HUES64 (cell line): ENCODE data around the gene SCGB2A2.

Source experiments
- H3K27ac ChIP-seq: 2 replicates; pipeline ENCODE4 v1.7.0; 2013; ENCODE audit warnings: low read depth, low read length, inconsistent platforms
- H3K27me3 ChIP-seq: 2 replicates; pipeline ENCODE4 v1.6.1; 2013; ENCODE audit warnings: mild to moderate bottlenecking, low read length; ENCODE audit not compliant: insufficient read depth
- H3K36me3 ChIP-seq: 2 replicates; pipeline ENCODE4 v1.6.1; 2013; ENCODE audit warnings: mild to moderate bottlenecking, low read length; ENCODE audit not compliant: insufficient read depth
- H3K4me1 ChIP-seq: 2 replicates; pipeline ENCODE4 v1.6.1; 2013; ENCODE audit warnings: mild to moderate bottlenecking, low read length, moderate library complexity; ENCODE audit not compliant: insufficient read depth
- H3K4me3 ChIP-seq: 2 replicates; pipeline ENCODE4 v1.5.1; 2013; ENCODE audit warnings: mild to moderate bottlenecking, low read length, moderate library complexity
- H3K9ac ChIP-seq: 2 replicates; pipeline ENCODE4 v1.6.1; 2013; ENCODE audit warnings: mild to moderate bottlenecking, low read depth, low read length
- H3K9me3 ChIP-seq: 2 replicates; pipeline ENCODE4 v1.6.1; 2013; ENCODE audit warnings: low read depth, low read length; ENCODE audit not compliant: insufficient read depth
- WGBS: fragments of 150-250, 120-280 bp; methylation state at CpG from one replicate; pipeline ENCODE4 v1.1.7; 2013; ENCODE audit warnings: missing lambda C conversion rate; 5-methylcytosine and 5-hydroxymethylcytosine counted together

Gene SCGB2A2

GRCh38 chr11:62298975-62299374 is 29.0 kb downstream of the SCGB2A2 start, which contains the start of gene SCGB1D4:
TSS of gene SCGB1D4 (minus strand) at chr11:62299075. CDS start at chr11:62299010, 65 bp downstream.
- WGBS, result 89% methylated on average over 7 of the region's 7 CpGs
- Histone ChIP-seq H3K27me3 (peaks cover 3% of the 10 kb centered on the region; the same call in 1 of the 2 replicates), H3K4me1 (no peaks in the 10 kb centered on the region), H3K4me3 (no peak within 1 kb of the TSS), H3K9me3 (no peaks in the 10 kb centered on the region), H3K27ac (no peak within 1 kb of the TSS), H3K9ac (no peak within 1 kb of the TSS), H3K36me3 (no peaks in the 10 kb centered on the region)

GRCh38 chr11:62306227-62306626 is 36.3 kb downstream of the SCGB2A2 start:
- H3K4me1 ChIP-seq, result no peaks in the 10 kb centered on the region
- H3K27ac ChIP-seq, result no peak overlapping the region
- H3K36me3 ChIP-seq, result no peaks in the 10 kb centered on the region
- no peak overlapping the region; the same call in 1 of the 2 replicates for H3K9ac ChIP-seq
- no peaks in the 10 kb centered on the region for H3K9me3 ChIP-seq
- peaks cover 4% of the 10 kb centered on the region; the same call in 1 of the 2 replicates for H3K27me3 ChIP-seq
- no peak overlapping the region for H3K4me3 ChIP-seq
- 36% methylated on average over 6 of the region's 6 CpGs for WGBS

GRCh38 chr11:62307950-62308349 is 38.0 kb downstream of the SCGB2A2 start:
- Histone ChIP-seq H3K9me3 (no peaks in the 10 kb centered on the region), H3K27me3 (peaks cover 4% of the 10 kb centered on the region; the same call in 1 of the 2 replicates), H3K9ac (no peak overlapping the region), H3K36me3 (no peaks in the 10 kb centered on the region), H3K4me3 (no peak overlapping the region), H3K27ac (no peak overlapping the region), H3K4me1 (no peaks in the 10 kb centered on the region)

DNA sequence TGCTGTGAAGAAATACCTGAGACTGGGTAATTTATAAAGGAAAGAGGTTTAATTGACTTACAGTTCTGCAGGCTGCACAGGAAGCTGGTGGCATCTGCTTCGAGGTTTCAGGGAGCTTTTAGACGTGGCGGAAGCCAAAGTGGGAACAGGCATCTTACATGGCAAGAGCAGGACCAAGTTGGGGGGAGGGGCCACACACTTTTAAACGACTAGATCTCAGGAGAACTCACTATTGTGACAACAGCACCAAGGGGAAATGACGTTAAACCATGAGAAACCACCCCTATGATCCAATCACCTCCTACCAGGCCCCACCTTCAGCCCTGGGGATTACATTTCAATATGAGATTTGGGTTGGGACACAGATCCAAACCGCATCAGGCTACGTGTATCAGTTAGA is 40.0 kb downstream of the SCGB2A2 start:
- H3K36me3 ChIP-seq, result no peaks in the 10 kb centered on the region
- no peak overlapping the region for H3K4me3 ChIP-seq
- 79% methylated on average over 7 of the region's 7 CpGs for WGBS
- no peak overlapping the region for H3K9ac ChIP-seq
- H3K9me3 ChIP-seq, result no peaks in the 10 kb centered on the region
- peaks cover 6% of the 10 kb centered on the region; the same call in 1 of the 2 replicates for H3K27me3 ChIP-seq
- no peaks in the 10 kb centered on the region for H3K4me1 ChIP-seq
- H3K27ac ChIP-seq, result no peak overlapping the region

GRCh38 chr11:62315431-62315830 is 45.5 kb downstream of the SCGB2A2 start:
- no peaks in the 10 kb centered on the region for H3K4me1 ChIP-seq
- H3K36me3 ChIP-seq, result no peaks in the 10 kb centered on the region
- H3K27ac ChIP-seq, result no peak overlapping the region
- H3K4me3 ChIP-seq, result no peak overlapping the region
- peaks cover 6% of the 10 kb centered on the region; the same call in 1 of the 2 replicates for H3K27me3 ChIP-seq
- H3K9me3 ChIP-seq, result no peaks in the 10 kb centered on the region
- WGBS, result 90% methylated on average over 1 of the region's 1 CpG
- H3K9ac ChIP-seq, result no peak overlapping the region

- Histone ChIP-seq H3K4me3 (no peak overlapping the region), H3K9ac (no peak overlapping the region), H3K27me3 (peaks cover 7% of the 10 kb centered on the region), H3K36me3 (no peaks in the 10 kb centered on the region), H3K9me3 (no peaks in the 10 kb centered on the region), H3K4me1 (peaks cover 11% of the 10 kb centered on the region), H3K27ac (no peak overlapping the region)
- 86% methylated on average over 2 of the region's 2 CpGs for WGBS
These were observed 52.6 kb downstream of the SCGB2A2 start for GRCh38 chr11:62322524-62322923.
